Fibroblast of skin of abdomen (primary cell): ENCODE results near the gene OLFML2B.
"Not testable (repeated sequence)": the region's sequence is repeated elsewhere in the genome, so short reads cannot be mapped to it uniquely, and the experiment has no call there.

Source experiments
- DNase-seq: peaks from one replicate; pipeline ENCODE4 v3.0.0-alpha.2; 2013

OLFML2B gene

GRCh38 chr1:162035241-162035640, 11.6 kb upstream of the OLFML2B start:
- DNase-seq, result peak; percentile 20

GRCh38 chr1:162033428-162033827, 9.8 kb upstream of the OLFML2B start:
- no peak for DNase-seq

DNA sequence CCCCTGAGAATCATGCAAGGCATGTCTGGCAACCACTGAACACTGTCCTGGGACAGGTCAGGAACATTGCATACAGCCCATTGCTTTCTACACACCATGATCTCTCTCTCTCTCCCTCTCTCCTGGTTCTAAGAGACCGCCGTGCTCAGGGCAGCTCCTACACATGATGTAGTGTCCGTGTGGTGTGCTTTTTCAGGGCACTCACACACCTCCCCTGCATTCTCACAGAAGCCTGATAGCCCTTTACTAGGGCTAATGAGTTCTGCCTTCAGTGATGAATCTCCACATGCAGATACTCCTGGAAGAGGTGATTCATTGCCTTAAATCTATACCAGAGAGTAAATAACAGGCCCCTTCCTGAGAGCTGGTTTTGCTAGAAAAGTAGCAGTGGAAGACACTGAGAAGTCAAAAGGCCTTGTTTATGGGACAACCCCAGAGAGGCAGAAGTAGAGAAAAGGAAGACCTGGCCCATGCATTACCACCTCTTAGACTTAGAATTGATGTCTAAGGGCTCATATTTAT, 7.2 kb upstream of the OLFML2B start:
- no peak for DNase-seq

DNA sequence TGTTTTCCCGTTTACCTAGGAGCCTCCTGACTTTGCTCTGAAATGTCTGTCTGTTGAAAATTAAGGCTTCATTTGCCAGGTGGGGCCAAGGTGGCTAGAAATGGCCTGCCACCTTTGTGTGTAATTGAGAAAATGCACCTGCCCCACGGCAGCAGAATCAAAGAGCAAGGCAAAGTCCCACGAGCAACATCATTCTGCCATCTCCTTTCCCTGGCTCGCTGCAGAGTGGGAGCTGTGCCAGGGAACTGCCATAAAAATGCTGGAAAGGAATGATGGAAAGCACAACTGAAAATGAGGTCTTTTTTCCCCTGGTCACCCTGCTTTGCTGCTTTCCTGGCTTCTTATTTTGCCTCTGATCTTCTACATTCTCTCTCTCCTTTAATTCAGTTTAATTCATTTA, 5.5 kb upstream of the OLFML2B start:
- no peak for DNase-seq

DNA sequence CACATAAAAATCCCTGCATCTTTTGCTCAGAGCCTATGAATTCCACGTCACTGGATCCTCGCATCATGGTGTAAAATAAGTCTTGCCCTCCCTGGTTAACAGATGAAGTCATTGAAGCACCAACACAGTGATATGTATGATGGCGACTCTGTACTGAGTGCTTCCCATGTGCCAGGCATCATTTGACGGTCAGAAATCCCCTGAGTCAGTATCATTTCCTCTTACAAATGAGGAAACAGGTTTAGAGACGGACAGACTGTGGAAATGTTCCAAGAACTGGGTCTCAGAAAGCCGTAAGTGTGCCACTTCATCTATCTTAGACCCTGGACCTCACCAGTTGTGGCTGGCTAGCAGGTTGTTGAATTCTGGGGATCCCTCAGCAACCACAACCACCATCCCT, 5.1 kb upstream of the OLFML2B start:
- no peak for DNase-seq

DNA sequence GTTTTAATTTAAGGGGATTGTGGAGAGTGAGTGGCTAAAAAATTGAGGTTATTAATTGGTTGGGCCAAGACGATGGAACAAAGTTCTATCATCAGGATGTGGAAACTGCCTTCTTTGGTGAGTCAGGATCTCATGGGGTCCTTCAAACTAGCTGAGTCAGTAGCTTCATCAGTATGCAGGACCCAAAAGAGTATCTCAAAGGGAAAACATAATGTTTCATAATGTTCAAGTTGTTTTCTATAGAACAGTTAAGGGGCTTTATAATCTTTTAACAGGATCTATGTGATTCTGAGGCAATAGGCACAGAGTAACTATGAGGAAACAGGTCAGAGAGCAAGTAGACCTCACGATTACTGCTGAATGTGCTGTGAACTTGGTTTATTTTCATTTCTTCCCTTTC, 3.2 kb upstream of the OLFML2B start:
- DNase-seq, result no peak

GRCh38 chr1:162025541-162025940, 1.9 kb upstream of the OLFML2B start:
- no peak for DNase-seq

- no peak for DNase-seq
Measured at GRCh38 chr1:162023181-162023546, 505 bp downstream of the OLFML2B start.

GRCh38 chr1:162022626-162023025, 1.0 kb downstream of the OLFML2B start:
- no peak for DNase-seq

DNA sequence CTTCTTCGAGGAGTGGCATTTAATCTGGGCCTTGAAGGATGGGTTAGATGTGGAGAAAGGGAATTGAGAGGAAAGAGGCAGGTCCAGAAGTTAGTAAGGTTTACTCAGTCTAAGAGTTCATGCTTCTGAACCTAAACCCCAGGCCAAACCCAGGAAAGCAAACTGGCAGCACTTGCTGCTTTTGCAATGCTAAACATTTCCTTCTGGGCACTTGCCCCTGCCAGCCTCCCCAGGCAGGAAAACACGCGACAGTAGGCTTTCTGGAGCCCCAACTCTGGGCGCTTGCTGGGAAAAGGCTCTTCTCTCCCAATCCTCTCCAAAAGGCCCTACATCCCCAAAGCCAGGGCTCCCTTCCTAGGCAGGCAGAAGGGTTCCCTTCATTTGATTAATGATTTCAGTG, 2.5 kb downstream of the OLFML2B start:
- no peak for DNase-seq

DNA sequence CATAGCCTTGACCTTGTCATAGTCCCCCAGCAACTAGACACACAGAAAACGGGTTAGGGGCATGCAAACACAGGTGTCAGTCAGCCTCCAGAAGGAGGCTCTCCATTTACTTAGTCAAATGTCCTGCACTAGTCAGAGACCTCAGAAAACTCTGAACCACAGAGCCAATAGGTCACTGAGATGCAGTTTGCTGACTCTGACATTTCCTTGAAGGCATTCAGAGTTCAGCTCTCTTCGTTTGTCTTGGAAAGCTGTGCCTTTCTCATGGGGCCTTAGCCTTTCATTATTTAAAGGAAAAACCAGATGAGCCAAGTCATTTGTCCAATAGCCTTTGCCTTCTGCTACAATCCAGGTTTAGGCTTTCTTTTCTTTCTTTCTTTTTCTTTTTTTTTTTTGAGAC, 3.5 kb downstream of the OLFML2B start:
- DNase-seq, result no peak

DNA sequence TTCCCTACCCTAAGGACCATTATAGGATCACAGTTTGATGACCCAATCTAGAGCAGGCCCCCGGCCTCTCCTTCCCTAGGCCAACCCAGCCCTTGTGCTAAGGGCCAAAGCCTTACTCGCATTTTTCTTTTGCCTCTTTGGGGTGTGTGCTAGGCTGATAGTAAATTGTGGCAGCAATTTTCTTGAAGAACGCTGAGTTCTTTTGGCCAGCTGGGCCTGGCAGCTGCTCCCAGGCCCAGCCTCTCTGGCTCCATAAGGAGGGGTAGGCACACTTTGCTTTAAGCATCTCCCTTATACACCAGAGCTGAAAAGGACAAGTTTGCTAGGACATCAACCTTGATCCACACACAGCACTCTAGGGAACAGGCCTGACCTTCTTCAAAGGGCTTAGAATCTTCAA, 4.2 kb downstream of the OLFML2B start:
- DNase-seq, result no peak

GRCh38 chr1:162019006-162019405, 4.7 kb downstream of the OLFML2B start:
- DNase-seq, result peak; percentile 75

- no peak for DNase-seq
Measured at GRCh38 chr1:162018418-162018817, 5.3 kb downstream of the OLFML2B start.

- DNase-seq, result not testable (repeated sequence)
Measured at GRCh38 chr1:162017791-162018190, 5.9 kb downstream of the OLFML2B start.

- DNase-seq, result no peak
Measured at GRCh38 chr1:162016631-162017030, 7.0 kb downstream of the OLFML2B start.

DNA sequence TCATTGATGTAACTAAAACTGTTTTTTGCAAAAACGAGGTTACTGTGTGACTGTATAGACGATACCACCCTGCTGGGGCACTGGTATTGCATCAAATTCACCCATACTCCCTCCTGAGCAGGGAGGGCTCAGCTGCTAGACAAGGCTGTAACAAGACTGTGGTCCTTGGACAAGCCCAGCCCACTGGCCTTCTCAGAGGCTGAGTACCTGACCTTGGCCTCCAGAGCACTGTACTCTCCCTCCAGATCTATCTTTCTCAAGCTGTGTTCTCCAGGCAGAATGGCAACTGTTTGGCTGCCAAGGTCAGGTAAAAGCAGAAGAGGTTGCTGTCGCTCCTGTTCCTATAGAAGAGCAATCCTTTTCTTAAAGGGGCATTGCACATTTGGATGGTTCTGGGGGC, 8.5 kb downstream of the OLFML2B start:
- DNase-seq, result no peak

DNA sequence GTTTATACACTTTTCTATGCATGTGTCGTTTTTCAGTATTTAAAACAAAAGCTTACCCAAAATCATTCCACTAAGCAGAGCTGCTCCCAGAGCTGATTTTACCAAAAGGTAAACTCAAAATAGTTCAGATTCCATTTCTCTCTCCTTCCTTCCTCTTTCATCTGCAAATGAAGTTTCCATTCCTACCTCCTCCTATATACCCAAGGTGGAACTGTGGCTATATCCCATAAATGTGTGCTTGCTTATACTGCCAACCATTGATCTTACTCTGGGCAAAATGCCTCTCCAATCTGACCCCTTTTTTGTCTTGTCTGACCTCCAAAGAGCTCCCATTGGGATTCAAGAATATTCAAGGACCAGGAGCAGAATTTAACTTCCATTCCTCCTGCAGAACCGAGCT, 9.5 kb downstream of the OLFML2B start:
- DNase-seq, result no peak

GRCh38 chr1:162013289-162013688, 10.4 kb downstream of the OLFML2B start:
- DNase-seq, result no peak

GRCh38 chr1:162011337-162012012, 12.2 kb downstream of the OLFML2B start:
- no peak for DNase-seq

DNA sequence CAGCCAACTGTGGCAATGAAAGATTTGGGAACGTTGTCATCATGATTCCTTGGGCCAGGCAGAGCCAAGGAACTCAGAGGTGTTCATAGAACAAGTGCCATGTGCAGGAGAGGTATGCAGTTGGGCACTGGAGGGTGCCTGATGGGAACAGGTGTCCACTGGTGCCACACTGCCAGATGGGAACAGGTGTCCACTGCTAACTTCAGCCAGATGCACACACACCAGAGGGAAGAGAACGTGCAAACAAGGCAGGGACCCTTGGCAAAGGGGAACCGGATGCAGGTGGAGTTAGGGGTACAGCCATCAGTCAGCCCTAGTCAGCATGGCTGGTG, 13.5 kb downstream of the OLFML2B start:
- no peak for DNase-seq

DNA sequence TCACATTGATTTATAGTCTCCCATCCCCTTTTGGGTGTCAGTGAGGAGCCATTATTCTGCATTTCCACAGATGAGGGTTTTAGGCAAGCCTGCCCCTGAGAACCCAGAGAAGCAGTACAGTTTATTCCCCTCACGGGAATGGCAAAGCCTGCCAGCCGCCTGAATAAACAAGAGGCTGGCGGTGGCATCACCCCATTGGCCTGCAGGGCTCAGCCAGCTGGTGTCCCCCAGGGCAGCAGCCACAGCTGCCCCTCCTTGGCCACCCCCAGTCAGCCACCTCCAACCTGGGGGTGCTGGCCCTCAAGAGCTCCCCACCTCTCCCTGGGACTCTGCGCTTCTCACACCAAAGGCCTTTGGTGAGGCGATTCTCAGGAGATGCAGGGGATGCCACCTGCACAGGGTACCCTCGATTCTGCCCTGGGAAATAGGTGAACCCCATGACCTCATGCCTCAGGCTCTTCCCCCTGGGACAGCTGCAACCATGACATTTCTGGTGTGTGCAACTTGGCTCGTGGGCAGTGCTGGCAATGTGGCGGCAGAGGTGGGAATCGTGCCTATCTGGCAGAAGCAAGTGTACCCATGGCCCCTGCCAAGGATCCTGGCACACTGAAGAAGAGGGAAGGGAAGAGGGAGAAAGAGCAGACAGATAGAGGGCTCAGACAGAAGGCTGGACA, 14.0 kb downstream of the OLFML2B start:
- DNase-seq, result no peak

GRCh38 chr1:162008799-162009198, 14.9 kb downstream of the OLFML2B start:
- DNase-seq, result no peak

DNA sequence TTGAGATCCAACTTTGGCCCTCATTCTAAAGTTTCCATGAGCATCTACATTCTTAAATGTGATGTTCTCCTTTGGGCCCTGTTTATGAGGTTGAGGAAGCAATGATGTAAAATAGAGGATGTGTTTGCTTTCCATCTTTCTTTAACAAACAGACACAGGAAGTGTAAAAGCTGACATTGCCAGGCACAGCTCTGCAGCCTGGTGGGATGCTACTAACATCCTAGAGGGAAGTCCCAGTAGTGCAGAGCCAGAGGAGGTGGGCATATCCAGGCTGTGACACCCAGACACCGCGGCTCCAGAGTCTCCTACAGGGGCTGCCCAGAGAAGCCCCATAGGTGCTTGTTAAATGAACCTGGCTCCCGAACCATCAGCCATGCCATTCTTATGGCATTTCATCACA, 16.2 kb downstream of the OLFML2B start:
- no peak for DNase-seq

DNA sequence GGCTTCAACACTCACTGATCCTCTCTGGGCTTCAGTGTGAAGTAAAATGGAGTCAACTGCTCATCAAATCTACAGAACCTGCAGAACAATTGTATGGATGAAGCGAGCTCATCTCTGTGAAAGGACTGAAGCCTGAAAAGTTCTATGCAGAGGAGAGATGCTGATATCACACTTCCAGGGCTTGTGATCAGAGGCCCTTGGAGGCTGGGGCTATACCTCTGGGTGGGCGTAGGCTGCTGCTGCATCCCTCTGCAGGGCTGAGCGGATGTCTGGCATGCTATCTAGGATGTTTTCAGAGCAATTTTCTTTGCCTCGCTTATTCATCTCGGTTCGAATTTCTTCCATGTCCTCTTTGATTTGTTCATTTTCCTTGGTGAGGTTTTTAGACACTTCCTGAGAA, 17.6 kb downstream of the OLFML2B start:
- DNase-seq, result no peak
